ENCODE measurements around the gene PHACTR1. TPM values are rescaled to one million over a fixed set of nuclear protein-coding genes. Genes with fewer than 3 reads are reported as not detected.

Gene PHACTR1
- total RNA-seq, 1 experiment from 2014 or later: 0.21 TPM

GRCh38 chr6:13089296-13089994 lies 372.9 kb downstream of the PHACTR1 start:
- no peaks in the 10 kb centered on the region for H3K9me3 Mint-ChIP-seq (ENCODE audit: low read depth, unreplicated experiment)
- no peak for DNase-seq
- intact Hi-C loops (cut with micrococcal nuclease; ENCODE audit: unreplicated experiment): no loop called here
- no peaks in the 10 kb centered on the region for H3K36me3 Mint-ChIP-seq (ENCODE audit: insufficient read depth, unreplicated experiment)
- peaks cover 14% of the 10 kb centered on the region for H3K27me3 Mint-ChIP-seq (ENCODE audit: unreplicated experiment)
- CTCF ChIA-PET: no interaction called here
- no peak overlapping the region for H3K27ac Mint-ChIP-seq (ENCODE audit: unreplicated experiment)
- no peaks in the 10 kb centered on the region for H3K4me1 Mint-ChIP-seq (ENCODE audit: low read depth, unreplicated experiment)
- no peak overlapping the region for H3K4me3 Mint-ChIP-seq (ENCODE audit: low read depth, unreplicated experiment)
- no peak for TF ChIP-seq CTCF (IDR thresholded peaks at IDR 0.05; ENCODE audit: unreplicated experiment)
- no TSS peak for BruUV-seq (replicated peaks)

- H3K36me3 Mint-ChIP-seq (ENCODE audit: insufficient read depth, unreplicated experiment): no peaks in the 10 kb centered on the region
- DNase-seq: no peak
- no peaks in the 10 kb centered on the region for H3K9me3 Mint-ChIP-seq (ENCODE audit: low read depth, unreplicated experiment)
- TF ChIP-seq CTCF (IDR thresholded peaks at IDR 0.05; ENCODE audit: unreplicated experiment): no peak
- CTCF ChIA-PET: no interaction called here
- H3K4me1 Mint-ChIP-seq (ENCODE audit: low read depth, unreplicated experiment): no peaks in the 10 kb centered on the region
- intact Hi-C loops (cut with micrococcal nuclease; ENCODE audit: unreplicated experiment): no loop called here
- H3K27ac Mint-ChIP-seq (ENCODE audit: unreplicated experiment): no peak overlapping the region
- BruUV-seq (replicated peaks): no TSS peak
- H3K4me3 Mint-ChIP-seq (ENCODE audit: low read depth, unreplicated experiment): no peak overlapping the region
- peaks cover 26% of the 10 kb centered on the region for H3K27me3 Mint-ChIP-seq (ENCODE audit: unreplicated experiment)
These were observed 374.6 kb downstream of the PHACTR1 start for GRCh38 chr6:13091192-13091591.

GRCh38 chr6:13094781-13095425 lies 378.3 kb downstream of the PHACTR1 start:
- TF ChIP-seq CTCF (IDR thresholded peaks at IDR 0.05; ENCODE audit: unreplicated experiment): no peak
- H3K4me3 Mint-ChIP-seq (ENCODE audit: low read depth, unreplicated experiment): no peak overlapping the region
- DNase-seq: no peak
- H3K9me3 Mint-ChIP-seq (ENCODE audit: low read depth, unreplicated experiment): no peaks in the 10 kb centered on the region
- intact Hi-C loops (cut with micrococcal nuclease; ENCODE audit: unreplicated experiment): no loop called here
- H3K4me1 Mint-ChIP-seq (ENCODE audit: low read depth, unreplicated experiment): no peaks in the 10 kb centered on the region
- no peak overlapping the region for H3K27ac Mint-ChIP-seq (ENCODE audit: unreplicated experiment)
- peaks cover 12% of the 10 kb centered on the region for H3K27me3 Mint-ChIP-seq (ENCODE audit: unreplicated experiment)
- CTCF ChIA-PET: no interaction called here
- no TSS peak for BruUV-seq (replicated peaks)
- H3K36me3 Mint-ChIP-seq (ENCODE audit: insufficient read depth, unreplicated experiment): no peaks in the 10 kb centered on the region

GRCh38 chr6:13096084-13096483 lies 379.5 kb downstream of the PHACTR1 start:
- BruUV-seq (replicated peaks): no TSS peak
- H3K4me1 Mint-ChIP-seq (ENCODE audit: low read depth, unreplicated experiment): no peaks in the 10 kb centered on the region
- no peak overlapping the region for H3K4me3 Mint-ChIP-seq (ENCODE audit: low read depth, unreplicated experiment)
- DNase-seq: no peak
- no peak overlapping the region for H3K27ac Mint-ChIP-seq (ENCODE audit: unreplicated experiment)
- no peaks in the 10 kb centered on the region for H3K9me3 Mint-ChIP-seq (ENCODE audit: low read depth, unreplicated experiment)
- TF ChIP-seq CTCF (IDR thresholded peaks at IDR 0.05; ENCODE audit: unreplicated experiment): no peak
- CTCF ChIA-PET: no interaction called here
- H3K27me3 Mint-ChIP-seq (ENCODE audit: unreplicated experiment): peaks cover 15% of the 10 kb centered on the region
- intact Hi-C loops (cut with micrococcal nuclease; ENCODE audit: unreplicated experiment): no loop called here
- no peaks in the 10 kb centered on the region for H3K36me3 Mint-ChIP-seq (ENCODE audit: insufficient read depth, unreplicated experiment)

Measured in Calu3 (cell line).